ENCODE data around the gene DLX6. TPM values are rescaled to one million over a fixed set of nuclear protein-coding genes. Genes with fewer than 3 reads are reported as not detected.
"Not testable (repeated sequence)": the region's sequence is repeated elsewhere in the genome, so short reads cannot be mapped to it uniquely, and the experiment has no call there.

Gene DLX6
- total RNA-seq, 1 experiment from 2014 or later, result 1.5 TPM

- in situ Hi-C loops (cut with HindIII; ENCODE audit: low pct_unique_long_range_greater_than_20kb, low sequenced_read_pairs); DNase-seq (ENCODE audit: low read depth, low spot score): not testable (repeated sequence)
Observed at GRCh38 chr7:97034213-97034852, 29.0 kb downstream of the DLX6 start.

GRCh38 chr7:97039374-97040065 is 34.2 kb downstream of the DLX6 start:
- DNase-seq (ENCODE audit: low read depth, low spot score), result no peak

GRCh38 chr7:97043281-97043680 is 37.9 kb downstream of the DLX6 start:
- in situ Hi-C loops (cut with HindIII; ENCODE audit: low pct_unique_long_range_greater_than_20kb, low sequenced_read_pairs), result no loop called here
- DNase-seq (ENCODE audit: low read depth, low spot score), result no peak

More at GRCh38 chr7:97039374-97040065, 34.2 kb downstream of the DLX6 start:
- in situ Hi-C loops (cut with HindIII; ENCODE audit: low pct_unique_long_range_greater_than_20kb, low sequenced_read_pairs), result no loop called here

Small RNAs within 50 kb of the gene (small RNA-seq; reads per million reads assigned to genes)
- gene RF01778 (0 reads per million in 2 experiments), gene RF01887 (0 reads per million in 2 experiments), gene RF01888 (0 reads per million in 2 experiments)

Other genes starting within 250 kb of the DLX6 start
- gene DLX5, start 19.3 kb downstream of the DLX6 start, total RNA-seq (2014; rRNA removed; shearing (Covaris generic)), result 0.87 and 1.5 TPM in 2 replicates
- gene SDHAF3, start 112.1 kb downstream of the DLX6 start, total RNA-seq (2014; rRNA removed; shearing (Covaris generic)), result 37.4 and 43.2 TPM in 2 replicates